MM.1S (cell line): ENCODE results near the gene THRAP3.

Experiments
- DNase-seq: peaks from one replicate; pipeline ENCODE4 v3.0.0-alpha.2; 2015
- H2AFZ ChIP-seq: fragments of 300-600 bp; sonication (generic); 2 replicates; pipeline ENCODE4 v1.6.0; 2016; ENCODE audit warnings: antibody characterized with exemption, low read length
- H3F3A ChIP-seq: fragments of 300-600 bp; sonication (generic); 2 replicates; pipeline ENCODE4 v1.6.1; 2016; ENCODE audit warnings: mild to moderate bottlenecking, antibody characterized with exemption, low read length, moderate library complexity, mixed read lengths; ENCODE audit not compliant: insufficient read depth
- H3K27ac ChIP-seq: fragments of 300-600 bp; sonication (generic); 2 replicates; pipeline ENCODE4 v1.5.1; 2016; ENCODE audit warnings: mild to moderate bottlenecking, low read length
- H3K27me3 ChIP-seq: fragments of 300-600 bp; sonication (generic); replicated peaks from 2 replicates; pipeline ENCODE4 v1.6.0; 2016; ENCODE audit warnings: low read length; ENCODE audit not compliant: insufficient read depth
- H3K36me3 ChIP-seq: fragments of 300-600 bp; sonication (generic); replicated peaks from 2 replicates; pipeline ENCODE4 v1.6.1; 2016; ENCODE audit warnings: mild to moderate bottlenecking, low read length, mixed read lengths; ENCODE audit not compliant: insufficient read depth
- H3K4me1 ChIP-seq: fragments of 300-600 bp; sonication (generic); 2 replicates; pipeline ENCODE4 v1.6.1; 2016; ENCODE audit warnings: low read length, mixed read lengths
- H3K4me2 ChIP-seq: fragments of 300-600 bp; sonication (generic); 2 replicates; pipeline ENCODE4 v1.6.0; 2016; ENCODE audit warnings: low read depth, low read length
- H3K4me3 ChIP-seq: fragments of 300-600 bp; sonication (generic); 2 replicates; pipeline ENCODE4 v1.5.1; 2016; ENCODE audit warnings: low read length, mixed read lengths
- H3K79me2 ChIP-seq: fragments of 300-600 bp; sonication (generic); 2 replicates; pipeline ENCODE4 v1.6.1; 2016; ENCODE audit warnings: mixed run types, low read length, mixed read lengths
- H3K9ac ChIP-seq: fragments of 300-600 bp; sonication (generic); 2 replicates; pipeline ENCODE4 v1.6.1; 2016; ENCODE audit warnings: low read length, mixed read lengths
- H3K9me2 ChIP-seq: fragments of 300-600 bp; sonication (generic); replicated peaks from 2 replicates; pipeline ENCODE4 v1.6.1; 2016; ENCODE audit warnings: mild to moderate bottlenecking, low read length, mixed read lengths; ENCODE audit not compliant: insufficient read depth
- H3K9me3 ChIP-seq: fragments of 300-600 bp; sonication (generic); replicated peaks from 2 replicates; pipeline ENCODE4 v1.6.1; 2016; ENCODE audit warnings: mild to moderate bottlenecking, low read length, mixed read lengths; ENCODE audit not compliant: insufficient read depth
- H4K20me1 ChIP-seq: fragments of 300-600 bp; sonication (generic); 2 replicates; pipeline ENCODE4 v1.6.1; 2016; ENCODE audit warnings: mild to moderate bottlenecking, low read length, moderate library complexity, mixed read lengths; ENCODE audit not compliant: insufficient read depth
- CTCF ChIP-seq: fragments of 300-600 bp; sonication (generic); IDR thresholded peaks from 2 replicates; pipeline ENCODE4 v1.5.1; 2016; ENCODE audit warnings: antibody characterized with exemption, low read length, mixed read lengths
- EZH2 ChIP-seq: fragments of 300-600 bp; sonication (generic); optimal IDR thresholded peaks from 2 replicates; pipeline ENCODE3; 2017; ENCODE audit warnings: low read depth, mild to moderate bottlenecking, antibody characterized with exemption, low read length, mixed read lengths
- EZH2phosphoT487 ChIP-seq: fragments of 300-600 bp; sonication (generic); IDR thresholded peaks from 2 replicates; pipeline ENCODE4 v1.6.1; 2018; ENCODE audit warnings: antibody characterized with exemption, low read length

Gene THRAP3

GRCh38 chr1:36268981-36269380 lies 44.7 kb downstream of the THRAP3 start:
- no peak for DNase-seq
- Histone ChIP-seq H3K4me1 (no peaks in the 10 kb centered on the region), H3K4me3 (no peak overlapping the region), H4K20me1 (no peaks in the 10 kb centered on the region), H3F3A (no peaks in the 10 kb centered on the region), H3K4me2 (no peak overlapping the region), H3K9ac (no peak overlapping the region), H3K36me3 (no peaks in the 10 kb centered on the region), H3K9me2 (no peaks in the 10 kb centered on the region), H2AFZ (no peak overlapping the region), H3K9me3 (no peaks in the 10 kb centered on the region), H3K79me2 (peaks cover 91% of the 10 kb centered on the region), H3K27me3 (no peaks in the 10 kb centered on the region), H3K27ac (no peak overlapping the region)
- no peak for TF ChIP-seq EZH2
- TF ChIP-seq EZH2phosphoT487 = no peak
- TF ChIP-seq CTCF = no peak

- H3K4me2 ChIP-seq = no peak overlapping the region
- H3K4me1 ChIP-seq = no peaks in the 10 kb centered on the region
- no peak overlapping the region for H3K4me3 ChIP-seq
- TF ChIP-seq CTCF = no peak
- TF ChIP-seq EZH2 = no peak
- no peak for TF ChIP-seq EZH2phosphoT487
- H3K9me2 ChIP-seq = no peaks in the 10 kb centered on the region
- peaks cover 91% of the 10 kb centered on the region for H3K79me2 ChIP-seq
- no peaks in the 10 kb centered on the region for H3F3A ChIP-seq
- H2AFZ ChIP-seq = no peak overlapping the region
- no peaks in the 10 kb centered on the region for H3K27me3 ChIP-seq
- no peak overlapping the region for H3K9ac ChIP-seq
- no peaks in the 10 kb centered on the region for H3K9me3 ChIP-seq
- H3K27ac ChIP-seq = no peak overlapping the region
- DNase-seq = no peak
- H3K36me3 ChIP-seq = no peaks in the 10 kb centered on the region
- no peaks in the 10 kb centered on the region for H4K20me1 ChIP-seq
Observed at GRCh38 chr1:36269408-36269838, 45.2 kb downstream of the THRAP3 start.

- H3K9me3 ChIP-seq = no peaks in the 10 kb centered on the region
- DNase-seq = no peak
- peaks cover 75% of the 10 kb centered on the region for H3K79me2 ChIP-seq
- no peaks in the 10 kb centered on the region for H3K36me3 ChIP-seq
- no peaks in the 10 kb centered on the region for H3K4me1 ChIP-seq
- H2AFZ ChIP-seq = no peak overlapping the region
- no peak overlapping the region for H3K27ac ChIP-seq
- no peak for TF ChIP-seq EZH2
- H3K4me3 ChIP-seq = no peak overlapping the region
- no peaks in the 10 kb centered on the region for H3K9me2 ChIP-seq
- no peak overlapping the region for H3K4me2 ChIP-seq
- H4K20me1 ChIP-seq = no peaks in the 10 kb centered on the region
- no peak overlapping the region for H3K9ac ChIP-seq
- no peaks in the 10 kb centered on the region for H3F3A ChIP-seq
- no peaks in the 10 kb centered on the region for H3K27me3 ChIP-seq
Observed at GRCh38 chr1:36273024-36273423, 48.8 kb downstream of the THRAP3 start.

GRCh38 chr1:36274201-36274600 lies 50.0 kb downstream of the THRAP3 start:
- Histone ChIP-seq H3K36me3 (no peaks in the 10 kb centered on the region), H3K9ac (no peak overlapping the region), H3K4me2 (no peak overlapping the region), H2AFZ (no peak overlapping the region), H3K79me2 (peaks cover 74% of the 10 kb centered on the region), H3K4me1 (0 out of 2 replicates have a peak, but pooled peaks cover 3% of the 10 kb centered on the region), H3K9me2 (no peaks in the 10 kb centered on the region), H3K4me3 (no peak overlapping the region), H3K27me3 (no peaks in the 10 kb centered on the region), H3K27ac (no peak overlapping the region), H3F3A (no peaks in the 10 kb centered on the region; the same call in 1 of the 2 replicates), H3K9me3 (no peaks in the 10 kb centered on the region), H4K20me1 (no peaks in the 10 kb centered on the region)
- no peak for DNase-seq
- TF ChIP-seq EZH2 = no peak
- TF ChIP-seq CTCF = no peak
- no peak for TF ChIP-seq EZH2phosphoT487
